ENCODE data around the gene OPRL1.

Gene OPRL1

GRCh38 chr20:64144144-64144912 lies 64.4 kb downstream of the OPRL1 start:
- no peak for DNase-seq (ENCODE audit: low spot score)

GRCh38 chr20:64145458-64146300 lies 65.8 kb downstream of the OPRL1 start:
- DNase-seq (ENCODE audit: low spot score) = no peak

DNA sequence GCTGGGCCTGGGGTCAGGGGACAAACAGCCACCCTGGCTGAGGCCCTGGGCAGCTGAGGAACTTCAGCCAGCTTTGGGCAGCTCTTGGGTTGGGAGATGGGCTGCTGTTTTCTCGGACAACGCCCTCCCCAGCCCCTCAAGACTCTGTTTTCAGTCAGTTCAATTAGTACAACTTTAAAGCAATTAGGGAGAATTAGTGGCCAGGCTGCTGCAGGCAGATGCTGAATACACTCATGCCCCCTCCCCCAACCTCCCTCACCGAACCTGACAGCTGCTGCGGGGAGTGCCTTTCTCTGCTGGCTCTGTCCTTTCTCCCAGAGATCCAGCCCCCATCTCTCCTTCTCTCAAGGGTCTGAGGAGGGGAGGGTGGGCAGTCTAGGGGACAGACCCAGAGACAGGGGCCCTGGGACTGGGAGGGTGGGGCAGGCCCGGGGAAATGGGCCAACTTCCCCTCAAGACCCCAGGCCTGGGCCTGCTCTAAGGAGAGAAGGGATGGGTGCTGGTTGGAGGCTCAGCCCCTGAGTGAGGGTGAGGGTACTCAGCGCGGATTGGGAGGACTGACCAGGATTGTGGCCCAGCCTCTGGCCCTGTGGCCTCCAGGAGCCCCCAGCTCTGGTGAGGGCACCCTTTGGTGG lies 66.5 kb downstream of the OPRL1 start:
- no peak for DNase-seq (ENCODE audit: low spot score)

- DNase-seq (ENCODE audit: low spot score) = no peak
These were observed 67.1 kb downstream of the OPRL1 start for GRCh38 chr20:64146936-64147477.

GRCh38 chr20:64148581-64148980 lies 68.7 kb downstream of the OPRL1 start:
- DNase-seq (ENCODE audit: low spot score) = no peak

GRCh38 chr20:64149141-64149540 lies 69.3 kb downstream of the OPRL1 start:
- DNase-seq (ENCODE audit: low spot score) = no peak

DNA sequence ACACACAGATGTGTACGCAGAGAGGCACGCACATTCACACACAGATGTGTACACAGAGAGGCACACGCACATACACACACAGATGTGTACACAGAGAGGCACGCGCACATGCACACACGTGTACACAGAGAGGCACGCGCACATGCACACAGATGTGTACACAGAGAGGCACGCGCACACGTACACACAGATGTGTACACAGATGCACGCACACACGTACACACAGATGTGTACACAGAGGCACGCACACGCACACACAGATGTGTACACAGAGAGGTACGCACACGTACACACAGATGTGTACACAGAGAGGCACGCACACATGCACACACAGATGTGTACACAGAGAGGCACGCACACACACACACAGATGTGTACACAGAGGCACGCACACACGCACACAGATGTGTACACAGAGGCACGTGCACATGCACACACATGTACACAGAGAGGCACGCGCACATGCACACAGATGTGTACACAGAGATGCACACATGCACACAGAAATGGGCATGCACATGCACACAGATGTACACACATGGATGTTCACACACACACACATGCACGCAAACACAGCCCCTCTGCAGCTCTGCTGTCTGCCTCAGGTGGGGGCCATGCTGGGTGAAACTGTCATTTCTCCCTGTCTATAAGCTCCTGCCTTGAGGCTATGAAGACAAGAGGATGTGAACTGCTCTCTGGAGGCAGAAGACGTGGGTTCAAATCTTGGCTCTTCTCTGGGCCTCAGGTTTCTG lies 70.1 kb downstream of the OPRL1 start:
- no peak for DNase-seq (ENCODE audit: low spot score)

Measured in HuH-7 (cell line).